HepG2 (cell line): ENCODE results near the gene FGFR3. TPM values are rescaled to one million over a fixed set of nuclear protein-coding genes. Genes with fewer than 3 reads are reported as not detected.

Source experiments
- AGO1 ChIP-seq: fragments of 200-400 bp; formaldehyde crosslinking; IDR thresholded peaks from 2 replicates; pipeline ENCODE4 v1.6.1; 2017; ENCODE audit warnings: mild to moderate bottlenecking, low read depth, low read length, moderate library complexity; ENCODE audit not compliant: poor library complexity, severe bottlenecking
- AGO2 ChIP-seq: fragments of 200-400 bp; formaldehyde crosslinking; optimal IDR thresholded peaks from 2 replicates; pipeline ENCODE3; 2017; ENCODE audit warnings: mild to moderate bottlenecking, low read depth, low read length, moderate library complexity
- CEBPB ChIP-seq: IDR thresholded peaks from 2 replicates; pipeline ENCODE4 v1.6.1; 2011; ENCODE audit warnings: low read depth, low read length, improper control_type of control experiment, borderline replicate concordance
- CEBPG ChIP-seq: IDR thresholded peaks from 2 replicates; pipeline ENCODE4 v1.6.1; 2016
- CTCF ChIP-seq: sonication (generic); formaldehyde crosslinking; IDR thresholded peaks from 2 replicates; pipeline ENCODE4 v1.5.0; 2020; ENCODE audit warnings: mild to moderate bottlenecking, missing genetic modification reagents, moderate library complexity
- DRAP1 ChIP-seq: IDR thresholded peaks from 2 replicates; pipeline ENCODE4 v1.6.1; 2016; ENCODE audit warnings: missing genetic modification reagents, missing compliant biosample characterization
- EP300 ChIP-seq, 3 experiments: sonication (generic) in 1 of 3; formaldehyde crosslinking in 1 of 3; IDR thresholded peaks; 2 replicates each; pipeline versions ENCODE4 v1.5.1 to v1.6.1; 2011 to 2020; ENCODE audit warnings: low read depth in 2 of 3, low read length in 2 of 3, borderline replicate concordance in 1 of 3, improper control_type of control experiment in 1 of 3, mild to moderate bottlenecking in 1 of 3, missing genetic modification reagents in 1 of 3, moderate library complexity in 1 of 3
- HNRNPK ChIP-seq: fragments of 200-400 bp; formaldehyde crosslinking; IDR thresholded peaks from 2 replicates; pipeline ENCODE4 v1.6.1; 2018; ENCODE audit warnings: low read length, low read depth, moderate library complexity, mild to moderate bottlenecking; ENCODE audit not compliant: poor library complexity, severe bottlenecking
- KDM3A ChIP-seq: IDR thresholded peaks from 2 replicates; pipeline ENCODE4 v1.6.1; 2018; ENCODE audit warnings: low read depth, missing compliant biosample characterization
- MAF1 ChIP-seq: sonication (generic); formaldehyde crosslinking; IDR thresholded peaks from 2 replicates; pipeline ENCODE4 v1.5.0; 2020; ENCODE audit warnings: missing genetic modification reagents, borderline replicate concordance
- MYC ChIP-seq: sonication (generic); formaldehyde crosslinking; IDR thresholded peaks from 2 replicates; pipeline ENCODE4 v1.9.0; 2021; ENCODE audit warnings: missing genetic modification reagents, borderline replicate concordance
- PHF21A ChIP-seq: sonication (generic); formaldehyde crosslinking; IDR thresholded peaks from 2 replicates; pipeline ENCODE4 v1.5.0; 2020; ENCODE audit warnings: mild to moderate bottlenecking, missing genetic modification reagents
- RAD21 ChIP-seq: fragments of 450-650 bp; formaldehyde crosslinking; IDR thresholded peaks from 2 replicates; pipeline ENCODE4 v1.5.0; 2020; ENCODE audit warnings: mild to moderate bottlenecking
- RXRB ChIP-seq: IDR thresholded peaks from 2 replicates; pipeline ENCODE4 v1.6.1; 2016; ENCODE audit warnings: borderline replicate concordance, missing genetic modification reagents, missing compliant biosample characterization
- SAFB2 ChIP-seq: sonication (generic); formaldehyde crosslinking; IDR thresholded peaks from 2 replicates; pipeline ENCODE4 v1.5.1; 2020; ENCODE audit warnings: missing genetic modification reagents, low read depth, mild to moderate bottlenecking, borderline replicate concordance
- SALL1 ChIP-seq: sonication (generic); formaldehyde crosslinking; IDR thresholded peaks from 2 replicates; pipeline ENCODE4 v1.8.0; 2022; ENCODE audit warnings: mild to moderate bottlenecking, missing genetic modification reagents
- SNAI1 ChIP-seq: sonication (generic); formaldehyde crosslinking; IDR thresholded peaks from 2 replicates; pipeline ENCODE4 v1.5.0; 2020; ENCODE audit warnings: mild to moderate bottlenecking, missing genetic modification reagents, borderline replicate concordance
- WIZ ChIP-seq: sonication (generic); formaldehyde crosslinking; IDR thresholded peaks from 2 replicates; pipeline ENCODE4 v1.5.1; 2020; ENCODE audit warnings: mild to moderate bottlenecking, missing genetic modification reagents
- ZNF30 ChIP-seq: sonication (generic); formaldehyde crosslinking; IDR thresholded peaks from 2 replicates; pipeline ENCODE4 v1.5.0; 2020; ENCODE audit warnings: mild to moderate bottlenecking, missing genetic modification reagents
- ZNF33B ChIP-seq: sonication (generic); formaldehyde crosslinking; IDR thresholded peaks from 2 replicates; pipeline ENCODE4 v1.5.1; 2020; ENCODE audit warnings: mild to moderate bottlenecking, missing genetic modification reagents
- ZNF350 ChIP-seq: sonication (generic); formaldehyde crosslinking; IDR thresholded peaks from 2 replicates; pipeline ENCODE4 v1.4.0; 2020; ENCODE audit warnings: mild to moderate bottlenecking, low read depth, missing genetic modification reagents, borderline replicate concordance
- ZNF740 ChIP-seq: sonication (generic); formaldehyde crosslinking; IDR thresholded peaks from 2 replicates; pipeline ENCODE4 v1.4.0; 2020; ENCODE audit warnings: missing genetic modification reagents
- ZNF770 ChIP-seq: sonication (generic); formaldehyde crosslinking; IDR thresholded peaks from 2 replicates; pipeline ENCODE4 v1.5.0; 2020; ENCODE audit warnings: mild to moderate bottlenecking, missing genetic modification reagents
- ZSCAN21 ChIP-seq: sonication (generic); formaldehyde crosslinking; IDR thresholded peaks from 2 replicates; pipeline ENCODE4 v1.8.0; 2022; ENCODE audit warnings: mild to moderate bottlenecking, missing genetic modification reagents, moderate library complexity, borderline replicate concordance
- polyA plus RNA-seq, 8 experiments: library from polyadenylated mRNA; depleted of rRNA in 3 of 8; stranded (reverse) in 7 of 8; unstranded in 1 of 8; fragments of >200 nt; fragmentation: Illumina TruSeq in 4 of 8; extraction: Trizol in 4 of 8; gene quantifications; 2 replicates each; pipeline versions ENCODE4 v1.2.1 to v1.2.3, GENCODE V29; 2011 to 2016; ENCODE audit warnings: low read depth in 4 of 8, missing spikeins in 1 of 8, mixed read lengths in 1 of 8; ENCODE audit not compliant: insufficient read depth in 1 of 8
- total RNA-seq, 5 experiments: library from RNA; depleted of rRNA; stranded (reverse); fragments of >200 nt; fragmentation: Illumina TruSeq; extraction: Trizol; gene quantifications; 2 replicates each; pipeline ENCODE4 v1.2.3, GENCODE V29; 2016; ENCODE audit warnings: low read depth in 1 of 5

FGFR3 gene
- total and polyA plus RNA-seq, 2 of the 13 experiments (the other 11 are each of a cell fraction or from before 2014, with no cell fraction given), result 103 to 109 TPM

- peak; percentile 20; the same call in 1 of the 2 replicates for TF ChIP-seq CTCF (CRISPR knock-in tag)
- TF ChIP-seq MYC, result peak; percentile 25; the same call in 1 of the 2 replicates
- TF ChIP-seq ZSCAN21 (CRISPR knock-in tag), result 0 out of 2 replicates have a peak, but pooled peaks have one; percentile 17
- 0 out of 2 replicates have a peak, but pooled peaks have one; percentile 39 for TF ChIP-seq WIZ (CRISPR knock-in tag)
- TF ChIP-seq CEBPB, result peak; percentile 71; the same call in 1 of the 2 replicates
- peak; percentile 63 for TF ChIP-seq HNRNPK
- no peak for TF ChIP-seq ZNF30 (CRISPR knock-in tag)
- peak in 1 of 2 experiments; percentile 67; a peak in 2 of 4 replicates for TF ChIP-seq EP300 (IDR thresholded peaks at IDR 0.05; ENCODE audit: low read depth in 2 of 2, low read length in 2 of 2)
- TF ChIP-seq EP300 (CRISPR knock-in tag; IDR thresholded peaks at IDR 0.05; ENCODE audit: borderline replicate concordance), result no peak
- TF ChIP-seq ZNF33B, result 0 out of 2 replicates have a peak, but pooled peaks have one; percentile 35
- no peak; the same call in 1 of the 2 replicates for TF ChIP-seq RAD21
- TF ChIP-seq ZNF740, result 0 out of 2 replicates have a peak, but pooled peaks have one; percentile 27
- peak; percentile 34; the same call in 1 of the 2 replicates for TF ChIP-seq SNAI1 (CRISPR knock-in tag)
- 0 out of 2 replicates have a peak, but pooled peaks have one; percentile 36 for TF ChIP-seq ZNF350
- peak; percentile 52; the same call in 1 of the 2 replicates for TF ChIP-seq SAFB2 (CRISPR knock-in tag)
- TF ChIP-seq CEBPG, result peak; percentile 66
- peak; percentile 21; the same call in 1 of the 2 replicates for TF ChIP-seq KDM3A (CRISPR knock-in tag)
- TF ChIP-seq SALL1 (CRISPR knock-in tag), result 0 out of 2 replicates have a peak, but pooled peaks have one; percentile 0
- peak; percentile 71 for TF ChIP-seq AGO2
- TF ChIP-seq MAF1 (CRISPR knock-in tag), result 0 out of 2 replicates have a peak, but pooled peaks have one; percentile 29
- 0 out of 2 replicates have a peak, but pooled peaks have one; percentile 9 for TF ChIP-seq RXRB (CRISPR knock-in tag)
- TF ChIP-seq PHF21A (CRISPR knock-in tag), result peak; percentile 83; the same call in 1 of the 2 replicates
- no peak for TF ChIP-seq DRAP1 (CRISPR knock-in tag)
- peak; percentile 34; the same call in 1 of the 2 replicates for TF ChIP-seq ZNF770 (CRISPR knock-in tag)
- TF ChIP-seq AGO1, result peak; percentile 50
Observed at GRCh38 chr4:1797861-1798579, 4.9 kb downstream of the FGFR3 start (continued).
